GM18861 (cell line): ENCODE results near the gene SIRT1.
"Not testable (repeated sequence)": the region's sequence is repeated elsewhere in the genome, so short reads cannot be mapped to it uniquely, and the experiment has no call there.

Experiments used
- ATAC-seq: cut with Tn5 transposase; IDR thresholded peaks from one replicate; pipeline ENCODE4 v1.9.1; 2021; ENCODE audit not compliant: unreplicated experiment

SIRT1 gene

GRCh38 chr10:67884313-67884841 is at the start of gene SIRT1:
Gene SIRT1, plus strand, starts transcription at chr10:67884656. Its CDS starts 66 bp downstream, at chr10:67884722.
- peak; percentile 81 for ATAC-seq

DNA sequence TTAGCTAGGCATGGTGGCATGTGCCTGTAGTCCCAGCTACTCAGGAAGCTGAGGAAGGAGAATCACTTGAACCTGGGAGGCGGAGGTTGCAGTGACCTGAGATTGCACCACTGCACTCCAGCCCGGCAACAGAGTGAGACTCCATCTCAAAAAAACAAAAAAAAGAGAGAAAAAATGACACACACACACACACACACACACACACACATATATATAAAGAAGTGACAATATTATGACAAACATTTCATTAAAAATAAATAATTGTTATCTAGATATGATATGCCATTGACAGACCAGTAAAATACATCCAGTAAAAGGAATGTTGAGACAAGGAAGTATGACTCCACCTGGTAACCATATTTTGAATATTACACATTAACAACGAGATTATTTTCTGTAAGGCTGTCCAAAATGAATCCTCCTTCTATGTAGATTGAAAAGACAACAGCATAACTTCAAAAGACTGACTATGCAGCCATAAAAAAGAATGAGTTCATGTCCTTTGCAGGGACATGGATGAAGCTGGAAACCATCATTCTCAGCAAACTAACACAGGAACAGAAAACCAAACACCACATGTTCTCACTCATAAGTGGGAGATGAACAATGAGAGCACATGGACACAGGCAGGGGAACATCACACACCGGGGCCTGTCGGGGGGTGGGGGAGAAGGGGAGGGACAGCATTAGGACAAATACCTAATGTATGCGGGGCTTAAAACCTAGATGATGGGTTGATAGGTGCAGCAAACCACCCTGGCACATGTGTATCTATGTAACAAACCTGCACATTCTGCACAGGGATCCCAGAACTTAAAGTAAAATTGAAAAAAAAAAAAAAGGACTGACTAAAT is 48.7 kb upstream of the SIRT1 start:
- ATAC-seq: not testable (repeated sequence)

DNA sequence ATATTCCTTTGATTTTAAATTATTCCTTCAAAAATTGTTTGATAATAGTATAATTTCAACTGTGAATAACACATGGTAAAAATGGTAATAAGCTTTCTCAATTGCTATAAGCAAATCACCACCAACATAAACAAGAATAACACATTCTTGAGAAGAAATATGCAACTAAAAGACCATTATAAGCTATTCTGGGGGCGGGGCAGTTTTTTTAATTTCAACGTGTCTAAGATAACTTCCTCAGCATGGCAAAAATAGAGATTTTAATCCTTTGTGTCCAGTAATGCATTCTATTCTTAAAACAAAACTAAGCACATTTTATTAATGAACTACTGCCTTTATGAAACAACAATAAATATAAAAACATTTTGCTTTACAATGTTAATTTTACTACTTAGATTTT is 48.0 kb upstream of the SIRT1 start:
- no peak for ATAC-seq

- no peak for ATAC-seq
Observed at GRCh38 chr10:67836972-67837371, 47.5 kb upstream of the SIRT1 start.

DNA sequence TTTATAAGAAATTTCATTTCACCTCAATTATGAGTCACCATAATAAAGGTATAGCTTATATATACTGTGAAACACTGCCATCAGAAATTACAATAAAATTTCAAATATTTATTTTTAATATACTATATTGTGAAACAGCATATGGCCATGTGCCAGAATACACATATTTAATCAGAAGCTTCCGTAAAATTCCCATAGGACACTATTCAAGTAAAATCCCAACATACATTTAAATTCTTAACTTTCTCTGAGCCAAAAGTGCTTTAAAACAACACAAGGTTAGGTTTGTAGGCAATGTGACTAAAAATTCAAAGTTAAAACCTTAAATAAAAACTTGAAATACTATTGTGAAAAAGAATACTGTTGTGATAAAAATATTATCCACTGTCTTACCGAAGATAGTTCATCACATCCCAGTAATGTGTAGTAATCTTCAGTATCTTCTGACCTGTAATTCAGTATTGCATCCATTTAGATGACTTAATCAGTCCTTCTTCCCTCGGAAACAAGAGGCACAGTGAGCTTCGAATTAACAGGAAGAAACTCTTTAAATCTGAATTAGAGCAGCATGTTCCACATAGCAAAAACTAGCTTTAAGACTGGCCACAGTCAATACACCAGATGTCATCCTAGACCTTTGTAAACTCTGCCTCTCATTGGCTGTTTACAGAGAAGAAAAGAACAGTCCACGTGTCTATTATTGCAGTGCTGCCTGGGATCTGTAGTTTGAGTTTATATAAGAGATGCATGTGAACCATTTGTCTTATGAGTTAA is 46.7 kb upstream of the SIRT1 start, which contains the start of gene DNAJC12:
Gene DNAJC12, minus strand, starts transcription at position 648 of the 774 bp plus-strand sequence. Its CDS starts 177 bp downstream, at position 471.
- peak; percentile 93 for ATAC-seq

DNA sequence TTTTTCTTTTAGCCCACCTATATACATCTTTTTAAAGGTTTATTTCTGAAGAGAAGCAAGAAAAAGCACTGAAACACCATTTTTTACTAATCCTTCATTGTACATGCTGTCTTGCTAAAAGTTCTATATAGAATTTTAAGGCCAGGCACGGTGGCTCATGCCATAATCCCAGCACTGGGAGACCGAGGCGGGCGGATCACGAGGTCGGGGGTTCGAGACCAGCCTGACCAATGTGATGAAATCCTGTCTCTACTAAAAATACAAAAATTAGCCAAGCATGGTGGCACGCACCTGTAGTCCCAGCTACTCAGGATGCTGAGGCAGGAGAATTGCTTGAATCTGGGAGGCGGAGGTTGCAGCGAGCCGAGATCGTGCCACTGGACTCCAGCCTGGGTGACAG is 44.9 kb upstream of the SIRT1 start:
- not testable (repeated sequence) for ATAC-seq

DNA sequence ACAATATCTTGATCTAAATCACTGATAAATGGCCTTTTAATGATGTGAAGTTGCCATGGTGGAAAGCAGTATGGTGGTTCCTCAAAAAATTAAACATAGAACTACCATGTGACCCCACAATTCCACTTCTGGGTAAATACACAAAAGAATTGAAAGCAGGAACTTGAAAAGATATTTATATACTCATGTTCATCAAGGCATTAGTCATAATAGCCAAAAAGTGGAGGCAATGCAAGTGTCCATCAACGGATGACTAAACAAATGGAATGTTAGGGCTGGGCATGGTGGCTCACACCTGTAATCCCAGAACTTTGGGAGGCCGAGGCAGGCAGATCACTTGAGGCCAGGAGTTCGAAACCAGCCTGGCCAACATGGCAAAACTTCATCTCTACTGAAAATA is 44.5 kb upstream of the SIRT1 start:
- no peak for ATAC-seq

- ATAC-seq: no peak
Observed at GRCh38 chr10:67841737-67842136, 42.7 kb upstream of the SIRT1 start.

- no peak for ATAC-seq
Observed at GRCh38 chr10:67843284-67843683, 41.2 kb upstream of the SIRT1 start.

DNA sequence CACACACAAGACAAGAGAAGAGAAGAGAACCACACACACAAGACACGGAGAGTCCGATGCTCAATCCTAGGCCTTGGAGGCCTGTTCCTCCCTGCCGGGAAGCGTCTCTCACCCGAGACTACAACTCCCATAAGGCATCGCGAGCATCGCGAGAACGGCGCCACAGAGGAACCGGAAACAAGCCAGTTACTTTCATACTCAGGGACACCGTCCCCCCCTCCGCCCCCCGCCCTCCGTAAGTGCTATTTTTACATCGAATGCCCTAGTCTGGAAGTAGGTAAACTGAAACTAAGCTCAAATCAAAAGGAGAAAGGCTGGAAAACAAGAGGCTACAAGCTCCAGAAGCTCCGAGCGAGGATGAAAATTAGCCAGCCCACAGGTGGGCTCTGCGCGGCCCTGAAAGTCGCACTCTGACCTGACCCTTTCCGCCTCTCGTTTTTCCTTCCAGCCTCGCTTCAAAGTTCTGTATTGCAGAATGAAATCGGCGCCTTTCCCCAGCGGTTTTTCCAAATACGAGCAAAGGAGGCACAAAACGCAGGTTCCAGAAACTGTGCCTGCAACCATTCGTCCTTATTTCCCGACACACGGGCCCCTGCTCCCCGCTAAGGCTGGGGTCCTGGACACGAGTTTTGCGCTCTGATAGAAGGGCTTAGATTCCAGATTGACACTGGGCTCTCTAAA is 35.0 kb upstream of the SIRT1 start:
- ATAC-seq: peak; percentile 92

DNA sequence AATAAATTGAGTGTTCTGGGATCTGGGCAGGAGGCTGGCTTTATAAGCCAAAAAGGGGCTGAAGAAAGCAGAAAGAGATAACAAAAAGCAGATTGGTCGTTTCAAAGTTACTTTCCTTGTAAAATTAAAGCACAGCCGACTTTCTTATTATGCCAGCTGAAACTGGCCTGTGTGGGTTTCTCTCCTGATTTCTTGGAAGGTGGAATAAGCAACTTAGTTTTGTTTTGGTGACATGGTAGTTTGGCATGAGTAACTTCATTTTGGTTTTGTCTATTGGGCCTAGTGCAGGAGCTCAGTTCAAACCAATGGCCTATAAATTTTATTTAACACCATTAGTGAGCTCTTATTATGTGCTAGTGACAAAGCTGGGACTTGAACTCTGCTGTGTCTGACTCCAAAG is 33.3 kb upstream of the SIRT1 start:
- no peak for ATAC-seq

- ATAC-seq: no peak
Observed at GRCh38 chr10:67852761-67853160, 31.7 kb upstream of the SIRT1 start.

DNA sequence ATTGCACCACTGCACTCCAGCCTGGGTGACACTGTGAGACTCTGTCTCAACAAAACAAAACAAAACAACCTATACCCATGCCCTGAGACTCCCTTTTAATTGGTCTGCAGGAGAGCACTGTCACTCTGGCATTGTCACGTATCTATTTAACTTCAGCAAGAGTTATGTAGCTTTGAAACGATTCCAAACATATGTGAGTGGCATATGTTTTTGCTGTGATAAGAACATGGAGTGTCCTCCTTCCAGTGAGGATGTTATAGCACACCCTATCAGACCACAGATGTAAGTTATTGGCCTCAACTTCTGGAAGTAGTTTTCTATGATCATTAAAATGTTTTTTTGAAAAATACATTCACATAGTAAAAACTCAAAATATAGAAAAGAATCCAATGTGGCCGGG is 30.9 kb upstream of the SIRT1 start:
- ATAC-seq: no peak

DNA sequence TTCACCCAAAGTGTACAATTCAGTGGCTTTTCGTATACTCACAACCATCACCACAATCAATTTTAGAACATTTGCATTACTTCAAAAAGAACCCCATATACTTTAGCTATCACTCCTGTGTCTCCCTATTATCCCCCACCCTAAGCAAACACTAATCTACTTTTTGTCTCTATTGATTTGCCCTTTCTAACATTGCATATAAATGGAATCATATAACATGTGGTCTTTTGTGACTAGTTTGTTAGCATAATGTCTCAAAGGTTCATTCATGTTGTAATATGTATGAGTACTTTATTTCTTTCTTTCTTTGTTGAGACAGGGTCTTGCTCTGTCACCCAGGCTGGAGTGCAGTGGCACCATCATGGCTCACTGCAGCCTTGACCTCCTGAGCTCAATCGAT is 25.5 kb upstream of the SIRT1 start:
- ATAC-seq: no peak

DNA sequence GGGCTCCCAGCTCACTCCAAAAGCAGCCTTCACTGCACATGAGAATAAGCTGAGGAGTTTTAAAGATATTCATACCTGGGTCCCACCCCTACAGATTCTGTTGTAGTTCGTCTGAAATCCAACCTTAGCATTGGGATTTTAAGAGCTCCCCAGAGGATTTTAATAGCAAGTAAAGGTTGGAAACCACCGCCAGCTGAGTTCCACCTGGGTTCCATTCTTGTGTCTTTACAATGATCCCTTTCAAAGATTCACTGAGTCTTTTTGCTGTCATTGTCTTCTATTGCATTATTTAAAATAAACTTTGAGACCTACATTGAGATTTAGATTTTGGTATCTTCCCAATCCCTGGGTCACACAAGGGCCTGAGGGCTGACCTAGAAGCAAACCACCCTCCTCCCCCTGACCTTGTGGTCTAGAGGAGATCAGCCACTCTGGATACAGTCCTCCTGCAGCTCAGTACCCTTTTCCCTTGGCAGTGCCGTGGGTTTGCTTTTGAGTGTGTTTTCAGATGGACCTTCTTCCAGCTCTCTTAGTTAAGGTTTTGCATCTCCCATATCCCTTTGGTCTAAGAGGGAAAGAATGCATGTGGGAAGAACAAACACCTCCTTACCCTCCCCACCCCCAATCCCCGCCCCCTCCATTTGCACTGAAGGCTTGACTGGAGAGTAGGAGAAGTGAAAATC is 22.6 kb upstream of the SIRT1 start:
- ATAC-seq: no peak

DNA sequence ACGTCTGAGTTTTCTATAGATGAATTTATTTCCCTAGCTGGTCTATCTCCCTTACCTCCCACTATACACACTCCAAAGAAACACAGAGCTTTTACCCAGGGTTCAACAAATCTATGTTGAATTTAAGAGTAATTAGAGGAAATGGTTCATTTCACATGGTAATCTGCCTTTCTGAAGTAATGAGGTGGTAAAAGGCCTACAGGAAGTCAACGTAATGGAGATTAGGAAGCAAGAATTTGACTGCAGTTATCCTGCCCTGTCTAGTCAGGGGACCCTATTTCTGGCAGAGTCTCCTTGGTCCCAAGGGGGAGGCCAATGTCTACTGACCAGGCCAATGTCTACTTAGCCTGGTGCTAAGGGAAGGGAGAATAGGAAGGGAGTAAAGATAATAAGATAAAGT is 21.4 kb upstream of the SIRT1 start:
- no peak for ATAC-seq

GRCh38 chr10:67864607-67865371 is 19.7 kb upstream of the SIRT1 start:
- no peak for ATAC-seq

DNA sequence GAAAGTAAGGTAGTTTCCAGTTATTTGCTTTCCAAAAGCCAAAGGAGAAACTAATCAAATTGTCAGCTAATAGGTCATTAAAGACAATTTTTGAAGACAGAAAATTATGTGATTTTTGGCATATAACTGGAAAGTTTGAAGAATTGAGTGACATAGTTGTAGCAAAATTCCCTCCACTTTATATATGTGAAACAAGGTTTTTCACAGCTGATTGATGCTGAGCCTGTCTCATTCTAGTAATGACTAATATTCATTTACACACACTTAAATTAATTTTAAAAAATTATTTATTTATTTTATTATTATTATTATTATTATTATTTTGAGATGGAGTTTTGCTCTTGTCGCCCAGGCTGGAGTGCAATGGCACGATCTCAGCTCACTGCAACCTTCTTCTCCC is 16.3 kb upstream of the SIRT1 start:
- no peak for ATAC-seq

DNA sequence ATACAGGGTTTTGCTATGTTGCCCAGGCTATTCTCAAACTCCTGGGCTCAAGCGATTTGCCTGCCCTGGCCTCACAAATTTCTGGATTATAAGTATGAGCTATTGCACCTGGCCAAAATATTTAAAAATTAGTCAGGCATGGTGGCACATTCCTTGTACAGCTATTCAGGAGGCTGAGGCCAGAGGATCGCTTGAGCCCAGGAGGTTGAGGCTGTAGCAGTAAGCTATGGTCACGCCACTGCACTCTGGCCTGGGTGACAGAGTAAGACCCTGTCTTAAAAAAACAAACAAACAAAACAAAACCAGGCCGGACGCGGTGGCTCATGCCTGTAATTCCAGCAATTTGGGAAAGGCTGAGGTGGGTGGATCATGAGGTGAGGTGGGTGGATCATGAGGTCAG is 14.5 kb upstream of the SIRT1 start:
- no peak for ATAC-seq
